ENCODE measurements around the gene COL6A3.
"Not testable (repeated sequence)": the region's sequence is repeated elsewhere in the genome, so short reads cannot be mapped to it uniquely, and the experiment has no call there.

Gene COL6A3

DNA sequence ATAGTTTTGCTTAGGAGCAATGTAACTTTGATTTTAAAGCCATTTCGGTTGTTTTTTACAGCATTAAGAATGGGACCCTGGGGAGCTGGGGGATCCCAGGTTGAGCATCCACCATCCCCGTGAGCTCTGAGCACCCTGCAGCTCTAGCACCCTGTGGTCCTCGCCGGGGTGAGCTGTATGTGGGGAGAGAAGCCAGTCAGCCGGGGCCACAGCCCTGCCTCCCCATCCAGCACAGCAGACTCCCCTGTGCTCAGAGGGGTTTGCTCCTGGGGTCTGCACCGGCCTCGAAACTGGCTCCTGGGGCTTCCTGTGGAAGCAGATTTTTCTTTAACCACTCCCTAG lies 1.3 kb downstream of the COL6A3 start:
- no peak overlapping the region for H3K27ac ChIP-seq
- TF ChIP-seq, protein P1, sequence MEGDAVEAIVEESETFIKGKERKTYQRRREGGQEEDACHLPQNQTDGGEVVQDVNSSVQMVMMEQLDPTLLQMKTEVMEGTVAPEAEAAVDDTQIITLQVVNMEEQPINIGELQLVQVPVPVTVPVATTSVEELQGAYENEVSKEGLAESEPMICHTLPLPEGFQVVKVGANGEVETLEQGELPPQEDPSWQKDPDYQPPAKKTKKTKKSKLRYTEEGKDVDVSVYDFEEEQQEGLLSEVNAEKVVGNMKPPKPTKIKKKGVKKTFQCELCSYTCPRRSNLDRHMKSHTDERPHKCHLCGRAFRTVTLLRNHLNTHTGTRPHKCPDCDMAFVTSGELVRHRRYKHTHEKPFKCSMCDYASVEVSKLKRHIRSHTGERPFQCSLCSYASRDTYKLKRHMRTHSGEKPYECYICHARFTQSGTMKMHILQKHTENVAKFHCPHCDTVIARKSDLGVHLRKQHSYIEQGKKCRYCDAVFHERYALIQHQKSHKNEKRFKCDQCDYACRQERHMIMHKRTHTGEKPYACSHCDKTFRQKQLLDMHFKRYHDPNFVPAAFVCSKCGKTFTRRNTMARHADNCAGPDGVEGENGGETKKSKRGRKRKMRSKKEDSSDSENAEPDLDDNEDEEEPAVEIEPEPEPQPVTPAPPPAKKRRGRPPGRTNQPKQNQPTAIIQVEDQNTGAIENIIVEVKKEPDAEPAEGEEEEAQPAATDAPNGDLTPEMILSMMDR (conservative IDR thresholded peaks at IDR 0.05) = no peak
- TF ChIP-seq ZFX (IDR thresholded peaks at IDR 0.05) = no peak

DNA sequence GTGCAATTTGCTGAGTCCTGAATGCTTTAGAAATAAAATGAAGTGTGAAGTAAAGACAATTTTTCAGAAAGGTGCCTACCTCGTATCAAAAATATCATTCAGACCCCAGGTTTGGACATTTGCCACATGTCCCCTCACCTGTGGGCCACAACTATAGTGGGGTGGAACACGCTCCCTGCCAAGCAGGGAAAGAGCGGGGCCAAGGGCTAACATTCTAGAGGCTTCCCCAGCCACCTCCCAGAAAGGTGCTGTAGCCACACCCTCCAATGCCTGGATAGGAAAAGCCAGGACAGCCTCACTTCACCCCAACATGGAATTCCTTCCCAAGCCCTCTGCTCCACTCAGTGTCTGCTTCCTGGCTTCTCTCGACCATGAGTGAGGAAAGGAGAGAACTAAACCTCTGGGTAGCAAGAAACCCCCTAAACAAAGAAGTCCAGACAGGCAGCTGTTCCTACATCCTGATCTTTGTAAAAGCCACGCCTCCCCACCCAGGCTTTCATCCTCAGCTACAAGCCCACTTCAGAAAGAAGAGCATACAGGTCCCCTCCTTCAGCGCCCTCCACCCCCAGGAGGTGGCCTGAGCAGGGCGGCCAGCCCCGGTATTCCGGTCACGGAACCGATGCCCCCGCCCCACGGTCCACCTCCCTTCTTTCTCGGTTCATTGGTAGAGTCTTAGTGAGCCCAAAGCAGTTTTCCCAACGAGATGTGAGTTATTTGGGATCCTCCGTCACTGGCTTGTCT lies 2.1 kb downstream of the COL6A3 start:
- TF ChIP-seq ZFX (IDR thresholded peaks at IDR 0.05) = no peak
- TF ChIP-seq, protein P1 (conservative IDR thresholded peaks at IDR 0.05) = no peak
- no peak overlapping the region for H3K27ac ChIP-seq

DNA sequence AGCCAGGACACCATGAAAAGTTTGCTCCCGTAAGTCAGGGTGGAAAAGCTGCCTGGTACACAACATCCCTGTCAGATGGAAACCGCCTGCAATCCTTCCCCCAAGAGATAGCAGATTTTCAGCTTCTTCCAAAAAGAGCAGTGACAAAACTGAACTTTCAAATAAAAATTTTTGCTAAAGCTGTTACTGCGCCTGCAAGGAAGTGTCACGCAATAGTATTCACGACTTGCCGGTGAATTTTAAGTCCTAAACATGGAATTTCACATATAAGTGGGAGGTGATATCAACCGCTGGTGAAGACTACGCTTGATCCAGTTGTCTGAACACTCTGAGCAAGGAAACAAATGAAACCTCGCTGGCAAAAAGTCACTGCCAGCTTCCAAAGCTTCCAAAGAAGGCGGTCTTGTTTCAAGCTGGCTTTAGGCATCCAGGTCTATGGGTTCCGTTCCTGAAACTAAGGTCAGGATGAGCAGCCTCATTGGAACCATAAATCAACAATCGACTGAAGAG lies 2.8 kb downstream of the COL6A3 start:
- no peak for TF ChIP-seq ZFX (IDR thresholded peaks at IDR 0.05)
- TF ChIP-seq, protein P1 (conservative IDR thresholded peaks at IDR 0.05) = no peak
- H3K27ac ChIP-seq = no peak overlapping the region

GRCh38 chr2:237409263-237409662 lies 4.7 kb downstream of the COL6A3 start:
- H3K27ac ChIP-seq = not testable (repeated sequence)

DNA sequence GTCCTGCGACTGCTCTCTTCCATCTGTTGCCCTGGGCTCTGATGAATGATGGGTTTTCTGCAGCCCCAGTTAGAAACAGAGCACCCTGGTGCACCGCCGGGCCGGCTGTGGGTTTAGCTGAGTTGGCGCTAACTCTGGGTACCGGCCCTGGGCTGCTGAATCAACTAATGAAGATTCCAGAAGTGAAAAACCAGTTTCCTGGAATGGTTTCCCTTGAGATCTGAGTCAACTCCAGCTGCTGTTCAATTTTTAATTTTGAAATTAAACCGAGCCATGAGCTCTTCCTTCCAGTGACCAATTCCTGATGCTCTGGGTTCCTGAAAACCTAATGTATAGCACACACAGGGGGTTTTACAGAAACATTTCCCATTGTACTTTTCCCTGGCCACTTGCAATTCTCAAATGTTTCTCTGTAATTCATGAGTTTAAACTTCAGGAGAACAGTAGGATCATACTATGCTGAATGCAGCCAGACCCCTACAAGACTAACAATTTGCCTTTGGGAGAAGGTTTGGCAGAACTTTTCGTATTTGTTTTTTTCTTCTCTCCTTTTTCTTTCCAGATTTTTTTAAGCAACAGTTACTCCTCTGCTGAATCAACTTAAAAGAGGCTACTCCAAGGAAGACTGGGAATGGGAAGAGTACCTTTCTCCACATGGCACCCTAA lies 5.5 kb downstream of the COL6A3 start:
- TF ChIP-seq, protein P1 (conservative IDR thresholded peaks at IDR 0.05) = no peak
- no peak for TF ChIP-seq ZFX (IDR thresholded peaks at IDR 0.05)
- no peak overlapping the region for H3K27ac ChIP-seq

- no peak overlapping the region for H3K27ac ChIP-seq
- TF ChIP-seq ZFX (IDR thresholded peaks at IDR 0.05) = no peak
- TF ChIP-seq, protein P1 (conservative IDR thresholded peaks at IDR 0.05) = no peak
Measured at GRCh38 chr2:237407700-237408099, 6.3 kb downstream of the COL6A3 start.

DNA sequence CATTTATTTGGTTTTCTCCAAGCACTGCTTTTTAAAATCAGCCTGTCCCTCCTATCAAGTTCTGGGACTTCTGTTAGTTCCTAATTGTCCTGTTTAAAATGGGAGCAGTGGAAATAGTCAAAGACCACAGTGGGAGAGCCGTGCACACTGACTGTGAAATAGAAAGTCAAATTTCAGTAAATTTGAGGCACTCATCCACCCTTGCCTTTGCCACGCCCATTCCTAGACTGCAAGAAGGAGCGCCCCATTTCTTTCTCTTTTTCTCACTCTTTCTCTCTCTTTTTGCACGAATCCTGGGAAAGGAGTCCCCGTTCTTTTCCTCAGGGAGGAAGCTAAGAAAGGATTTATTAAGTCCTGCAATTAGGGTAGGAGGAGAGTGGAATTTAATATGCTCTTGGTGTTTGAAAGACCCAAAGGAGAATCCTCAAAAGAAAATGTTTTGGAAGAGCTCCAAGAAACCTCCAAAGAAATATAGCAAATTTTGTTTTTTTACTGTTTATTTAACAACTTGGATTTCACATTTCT lies 7.5 kb downstream of the COL6A3 start:
- H3K27ac ChIP-seq = no peak overlapping the region
- TF ChIP-seq, protein P1 (conservative IDR thresholded peaks at IDR 0.05) = no peak
- no peak for TF ChIP-seq ZFX (IDR thresholded peaks at IDR 0.05)
